ENCODE measurements around the gene PDXP. TPM values are rescaled to one million over a fixed set of nuclear protein-coding genes. Genes with fewer than 3 reads are reported as not detected.
A peak's percentile ranks its signal among the peaks of the same experiment; 100 is the strongest.

Gene PDXP
- total and polyA plus RNA-seq, 2 of the 13 experiments (the other 11 are each of a cell fraction or from before 2014, with no cell fraction given), result 58.2 to 70.6 TPM

DNA sequence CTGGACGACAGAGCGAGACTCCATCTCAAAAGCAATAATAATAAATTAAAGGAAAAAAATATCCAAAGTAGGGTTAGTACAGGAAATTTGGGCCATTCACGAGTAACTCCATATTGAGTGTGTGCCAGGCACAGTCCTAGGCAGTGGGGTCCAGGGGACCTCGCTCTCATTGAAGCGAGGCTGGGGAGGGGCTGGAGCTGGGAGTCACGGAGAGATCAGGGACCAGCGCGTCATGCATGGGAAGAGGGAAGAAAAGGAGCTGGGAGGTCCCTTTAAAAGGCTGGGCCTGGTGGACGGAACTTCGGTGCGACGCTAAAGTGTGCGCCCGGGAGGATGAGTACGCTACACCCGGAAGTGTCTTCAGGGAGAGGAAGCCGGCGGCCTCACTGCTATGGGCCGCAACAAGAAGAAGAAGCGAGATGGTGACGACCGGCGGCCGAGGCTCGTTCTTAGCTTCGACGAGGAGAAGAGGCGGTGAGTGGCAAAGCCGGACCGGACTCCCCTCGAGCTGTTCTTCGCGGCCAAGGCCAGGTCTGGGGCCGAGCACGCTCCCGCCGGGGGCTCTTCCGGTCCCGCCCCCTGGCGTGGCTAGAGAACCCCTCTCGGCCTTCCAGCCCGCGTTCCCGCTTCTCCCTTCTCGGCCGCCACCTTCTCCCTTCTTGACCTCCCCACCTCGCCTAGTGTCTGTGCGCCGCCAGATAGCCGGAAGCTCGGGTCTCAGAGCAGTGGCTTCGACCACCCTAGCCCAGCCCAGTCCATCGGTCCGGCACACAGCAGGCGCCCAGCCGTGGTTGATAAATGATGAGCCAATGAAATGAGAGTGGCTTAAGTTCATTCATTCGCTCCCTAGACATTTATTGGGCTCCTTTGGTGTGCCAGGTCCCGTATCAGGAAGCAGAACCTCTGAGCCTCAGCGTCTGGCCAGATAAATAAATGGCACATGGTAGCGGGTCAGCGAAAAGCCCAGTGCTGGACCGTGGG is 27.8 kb downstream of the PDXP start, which contains the start of gene NOL12 (continued):
- TF ChIP-seq NFAT5 (CRISPR knock-in tag; IDR thresholded peaks at IDR 0.05) (no peak), MAX (IDR thresholded peaks at IDR 0.05) (peak; percentile 89), ELF4 (CRISPR knock-in tag; IDR thresholded peaks at IDR 0.05; ENCODE audit: borderline replicate concordance) (peak; percentile 90; the same call in 1 of the 2 replicates), ZNF557 (CRISPR knock-in tag; IDR thresholded peaks at IDR 0.05) (no peak), ZNF879 (CRISPR knock-in tag; IDR thresholded peaks at IDR 0.05) (no peak), NR2C2 (CRISPR knock-in tag; IDR thresholded peaks at IDR 0.05; ENCODE audit: borderline replicate concordance) (peak; percentile 60; the same call in 1 of the 2 replicates), RAD21 (CRISPR knock-in tag; IDR thresholded peaks at IDR 0.05) (peak; percentile 34), NR3C1 (CRISPR knock-in tag; IDR thresholded peaks at IDR 0.05) (no peak), ZBTB20 (CRISPR knock-in tag; IDR thresholded peaks at IDR 0.05; ENCODE audit: borderline replicate concordance, low read depth) (peak; percentile 80; the same call in 1 of the 2 replicates), SNAPC2 (CRISPR knock-in tag; IDR thresholded peaks at IDR 0.05) (no peak)
- TF ChIP-seq, protein P1, sequence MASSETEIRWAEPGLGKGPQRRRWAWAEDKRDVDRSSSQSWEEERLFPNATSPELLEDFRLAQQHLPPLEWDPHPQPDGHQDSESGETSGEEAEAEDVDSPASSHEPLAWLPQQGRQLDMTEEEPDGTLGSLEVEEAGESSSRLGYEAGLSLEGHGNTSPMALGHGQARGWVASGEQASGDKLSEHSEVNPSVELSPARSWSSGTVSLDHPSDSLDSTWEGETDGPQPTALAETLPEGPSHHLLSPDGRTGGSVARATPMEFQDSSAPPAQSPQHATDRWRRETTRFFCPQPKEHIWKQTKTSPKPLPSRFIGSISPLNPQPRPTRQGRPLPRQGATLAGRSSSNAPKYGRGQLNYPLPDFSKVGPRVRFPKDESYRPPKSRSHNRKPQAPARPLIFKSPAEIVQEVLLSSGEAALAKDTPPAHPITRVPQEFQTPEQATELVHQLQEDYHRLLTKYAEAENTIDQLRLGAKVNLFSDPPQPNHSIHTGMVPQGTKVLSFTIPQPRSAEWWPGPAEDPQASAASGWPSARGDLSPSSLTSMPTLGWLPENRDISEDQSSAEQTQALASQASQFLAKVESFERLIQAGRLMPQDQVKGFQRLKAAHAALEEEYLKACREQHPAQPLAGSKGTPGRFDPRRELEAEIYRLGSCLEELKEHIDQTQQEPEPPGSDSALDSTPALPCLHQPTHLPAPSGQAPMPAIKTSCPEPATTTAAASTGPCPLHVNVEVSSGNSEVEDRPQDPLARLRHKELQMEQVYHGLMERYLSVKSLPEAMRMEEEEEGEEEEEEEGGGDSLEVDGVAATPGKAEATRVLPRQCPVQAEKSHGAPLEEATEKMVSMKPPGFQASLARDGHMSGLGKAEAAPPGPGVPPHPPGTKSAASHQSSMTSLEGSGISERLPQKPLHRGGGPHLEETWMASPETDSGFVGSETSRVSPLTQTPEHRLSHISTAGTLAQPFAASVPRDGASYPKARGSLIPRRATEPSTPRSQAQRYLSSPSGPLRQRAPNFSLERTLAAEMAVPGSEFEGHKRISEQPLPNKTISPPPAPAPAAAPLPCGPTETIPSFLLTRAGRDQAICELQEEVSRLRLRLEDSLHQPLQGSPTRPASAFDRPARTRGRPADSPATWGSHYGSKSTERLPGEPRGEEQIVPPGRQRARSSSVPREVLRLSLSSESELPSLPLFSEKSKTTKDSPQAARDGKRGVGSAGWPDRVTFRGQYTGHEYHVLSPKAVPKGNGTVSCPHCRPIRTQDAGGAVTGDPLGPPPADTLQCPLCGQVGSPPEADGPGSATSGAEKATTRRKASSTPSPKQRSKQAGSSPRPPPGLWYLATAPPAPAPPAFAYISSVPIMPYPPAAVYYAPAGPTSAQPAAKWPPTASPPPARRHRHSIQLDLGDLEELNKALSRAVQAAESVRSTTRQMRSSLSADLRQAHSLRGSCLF (CRISPR knock-in tag; IDR thresholded peaks at IDR 0.05; ENCODE audit: borderline replicate concordance), result no peak
- TF ChIP-seq, protein P2, sequence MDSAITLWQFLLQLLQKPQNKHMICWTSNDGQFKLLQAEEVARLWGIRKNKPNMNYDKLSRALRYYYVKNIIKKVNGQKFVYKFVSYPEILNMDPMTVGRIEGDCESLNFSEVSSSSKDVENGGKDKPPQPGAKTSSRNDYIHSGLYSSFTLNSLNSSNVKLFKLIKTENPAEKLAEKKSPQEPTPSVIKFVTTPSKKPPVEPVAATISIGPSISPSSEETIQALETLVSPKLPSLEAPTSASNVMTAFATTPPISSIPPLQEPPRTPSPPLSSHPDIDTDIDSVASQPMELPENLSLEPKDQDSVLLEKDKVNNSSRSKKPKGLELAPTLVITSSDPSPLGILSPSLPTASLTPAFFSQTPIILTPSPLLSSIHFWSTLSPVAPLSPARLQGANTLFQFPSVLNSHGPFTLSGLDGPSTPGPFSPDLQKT (CRISPR knock-in tag; IDR thresholded peaks at IDR 0.05; ENCODE audit: borderline replicate concordance), result 0 out of 2 replicates have a peak, but pooled peaks have one; percentile 32
- TF ChIP-seq, protein P3, sequence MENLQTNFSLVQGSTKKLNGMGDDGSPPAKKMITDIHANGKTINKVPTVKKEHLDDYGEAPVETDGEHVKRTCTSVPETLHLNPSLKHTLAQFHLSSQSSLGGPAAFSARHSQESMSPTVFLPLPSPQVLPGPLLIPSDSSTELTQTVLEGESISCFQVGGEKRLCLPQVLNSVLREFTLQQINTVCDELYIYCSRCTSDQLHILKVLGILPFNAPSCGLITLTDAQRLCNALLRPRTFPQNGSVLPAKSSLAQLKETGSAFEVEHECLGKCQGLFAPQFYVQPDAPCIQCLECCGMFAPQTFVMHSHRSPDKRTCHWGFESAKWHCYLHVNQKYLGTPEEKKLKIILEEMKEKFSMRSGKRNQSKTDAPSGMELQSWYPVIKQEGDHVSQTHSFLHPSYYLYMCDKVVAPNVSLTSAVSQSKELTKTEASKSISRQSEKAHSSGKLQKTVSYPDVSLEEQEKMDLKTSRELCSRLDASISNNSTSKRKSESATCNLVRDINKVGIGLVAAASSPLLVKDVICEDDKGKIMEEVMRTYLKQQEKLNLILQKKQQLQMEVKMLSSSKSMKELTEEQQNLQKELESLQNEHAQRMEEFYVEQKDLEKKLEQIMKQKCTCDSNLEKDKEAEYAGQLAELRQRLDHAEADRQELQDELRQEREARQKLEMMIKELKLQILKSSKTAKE (CRISPR knock-in tag; IDR thresholded peaks at IDR 0.05; ENCODE audit: borderline replicate concordance), result no peak

Measured in HepG2 (cell line).